NB4 (cell line): ENCODE results near the gene NXN.
"Not testable (repeated sequence)": the region's sequence is repeated elsewhere in the genome, so short reads cannot be mapped to it uniquely, and the experiment has no call there.

Experiments
- DNase-seq: peaks from one replicate; pipeline ENCODE4 v3.0.0; 2010; ENCODE audit warnings: low read depth
- H3K4me3 ChIP-seq: one replicate; pipeline ENCODE4 v1.5.1; 2011; ENCODE audit warnings: mild to moderate bottlenecking, low read depth, low read length, moderate library complexity
- CTCF ChIP-seq: IDR thresholded peaks from one replicate; pipeline ENCODE4 v1.5.1; 2012; ENCODE audit warnings: low read depth, low read length
- MAX ChIP-seq: IDR thresholded peaks from 2 replicates; pipeline ENCODE4 v1.6.1; 2011; ENCODE audit warnings: low read depth, low read length
- MYC ChIP-seq: IDR thresholded peaks from 2 replicates; pipeline ENCODE4 v1.6.1; 2011; ENCODE audit warnings: low read depth, low read length
- POLR2A ChIP-seq: IDR thresholded peaks from 2 replicates; pipeline ENCODE4 v1.6.1; 2011; ENCODE audit warnings: mild to moderate bottlenecking; ENCODE audit not compliant: insufficient read length; ENCODE audit errors: extremely low read depth

NXN gene

DNA sequence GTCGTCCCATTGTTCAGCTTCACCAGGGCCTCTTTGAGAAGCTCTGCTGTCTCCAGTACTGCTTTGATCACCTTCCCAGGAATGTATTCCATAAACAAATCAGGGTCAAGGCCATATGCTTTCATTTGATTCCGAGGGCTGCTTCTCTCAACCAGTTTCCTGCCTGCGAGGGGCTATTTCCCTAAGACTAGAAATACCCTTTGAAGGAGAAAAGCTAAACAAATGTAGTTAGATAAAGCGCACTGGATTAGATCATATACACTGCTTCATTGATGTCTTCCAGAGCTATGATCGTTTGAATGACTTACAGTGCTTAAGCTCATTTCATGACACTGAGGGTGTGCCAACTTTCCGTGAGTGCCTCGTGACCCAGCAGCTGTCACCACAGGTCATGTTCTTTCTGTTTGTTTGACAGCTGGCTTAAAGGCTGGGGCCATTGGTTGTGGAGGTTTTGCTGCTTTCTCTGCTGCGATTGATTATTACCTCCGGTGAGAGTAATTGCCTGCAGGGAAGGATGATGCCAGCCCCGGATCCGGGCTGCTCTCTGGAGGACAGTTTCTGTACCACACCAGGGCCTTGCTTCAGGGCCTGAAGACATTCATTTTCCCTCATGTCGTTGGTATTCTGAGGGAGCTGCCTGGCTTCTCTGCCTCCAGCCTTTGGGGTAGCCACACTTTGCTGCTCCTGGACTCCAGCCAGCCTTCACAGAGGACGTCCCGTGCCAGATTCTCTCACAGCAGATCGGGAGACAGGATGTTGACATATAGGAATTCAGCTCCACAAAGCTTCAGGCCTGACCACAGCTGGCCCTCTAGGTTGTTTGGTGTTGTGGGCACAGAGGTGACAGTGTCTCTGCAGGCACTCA is 21.3 kb upstream of the NXN start:
- DNase-seq: no peak
- no peak for TF ChIP-seq POLR2A
- TF ChIP-seq MYC: no peak
- TF ChIP-seq MAX: no peak
- no peak for TF ChIP-seq CTCF
- no peak overlapping the region for H3K4me3 ChIP-seq

DNA sequence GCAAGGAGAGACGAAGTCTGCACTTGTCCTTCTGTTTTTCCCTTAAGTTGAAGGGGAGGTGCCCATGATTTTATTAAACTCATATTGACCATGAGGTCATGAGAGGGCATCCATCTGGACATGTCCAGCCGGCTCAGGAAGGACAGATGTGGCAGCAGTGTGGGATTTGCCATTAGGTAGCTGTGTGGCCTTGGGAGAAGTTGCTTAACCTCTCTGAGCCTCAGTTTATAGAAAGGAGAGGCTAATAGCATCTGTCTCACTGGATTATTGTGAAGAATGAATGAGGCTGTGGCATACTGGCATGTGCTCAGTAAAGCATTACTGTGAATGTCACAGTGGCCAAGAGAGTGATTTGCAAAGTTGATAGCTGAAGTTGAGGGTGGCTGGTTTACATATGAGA is 18.5 kb upstream of the NXN start:
- peak overlapping the region; percentile 89 for H3K4me3 ChIP-seq
- no peak for DNase-seq
- TF ChIP-seq CTCF (no peak), MAX (no peak)

GRCh38 chr17:996554-997344 is 17.2 kb upstream of the NXN start, which contains the start of gene TIMM22:
Gene TIMM22, plus strand, starts transcription at chr17:997129. Its CDS starts 14 bp downstream, at chr17:997143.
- peak; percentile 60 for TF ChIP-seq CTCF
- TF ChIP-seq POLR2A: peak; percentile 70
- peak; percentile 93 for TF ChIP-seq MAX
- peak; percentile 94 for TF ChIP-seq MYC
- peak within 1 kb of the TSS; percentile 89 for H3K4me3 ChIP-seq

DNA sequence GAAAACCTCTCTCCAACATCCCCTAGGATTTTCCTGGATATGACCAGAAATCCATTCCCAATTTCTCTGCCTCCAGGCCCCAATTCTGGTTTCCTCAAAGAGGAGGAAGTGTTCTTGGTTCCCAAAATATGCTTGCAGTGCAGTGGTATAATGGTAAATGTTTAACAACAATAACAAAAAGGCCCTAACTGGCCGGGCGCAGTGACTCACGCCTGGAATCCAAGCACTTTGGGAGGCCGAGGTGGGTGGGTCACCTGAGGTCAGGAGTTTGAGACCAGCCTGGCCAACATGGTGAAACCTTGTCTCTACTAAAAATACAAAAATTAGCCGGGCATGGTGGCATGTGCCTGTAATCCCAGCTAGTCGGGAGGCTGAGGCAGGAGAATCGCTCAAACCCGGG is 15.7 kb upstream of the NXN start:
- DNase-seq, H3K4me3 ChIP-seq: not testable (repeated sequence)

More at GRCh38 chr17:996554-997344, 17.2 kb upstream of the NXN start, which contains the start of gene TIMM22:
- DNase-seq: peak; percentile 95

GRCh38 chr17:992933-993332 is 13.4 kb upstream of the NXN start:
- H3K4me3 ChIP-seq: no peak overlapping the region
- DNase-seq: no peak
- TF ChIP-seq CTCF (no peak), POLR2A (no peak), MAX (no peak), MYC (no peak)

GRCh38 chr17:988561-988960 is 9.0 kb upstream of the NXN start:
- no peak overlapping the region for H3K4me3 ChIP-seq
- TF ChIP-seq CTCF (no peak), MYC (no peak), MAX (no peak), POLR2A (no peak)
- no peak for DNase-seq
